Activated effector memory CD4-positive, alpha-beta T cell treated with Interleukin-2 at 50 U/mL for 16 hours (primary cell): ENCODE data around the gene RGS16.

Experiments used
- DNase-seq: peaks from one replicate; pipeline ENCODE4 v3.0.0-alpha.2; 2020

RGS16 gene

GRCh38 chr1:182607566-182607965 lies 3.4 kb upstream of the RGS16 start:
- DNase-seq: no peak

GRCh38 chr1:182603646-182604174 lies 479 bp downstream of the RGS16 start:
- no peak for DNase-seq

- no peak for DNase-seq
Measured at GRCh38 chr1:182602935-182603645, 1.1 kb downstream of the RGS16 start.

GRCh38 chr1:182601913-182602312 lies 2.3 kb downstream of the RGS16 start:
- no peak for DNase-seq

GRCh38 chr1:182601416-182601786 lies 2.8 kb downstream of the RGS16 start:
- DNase-seq: peak; percentile 49

GRCh38 chr1:182600745-182601415 lies 3.3 kb downstream of the RGS16 start:
- no peak for DNase-seq

GRCh38 chr1:182600036-182600713 lies 4.0 kb downstream of the RGS16 start:
- no peak for DNase-seq

GRCh38 chr1:182599339-182599738 lies 4.8 kb downstream of the RGS16 start:
- DNase-seq: no peak

- DNase-seq: no peak
Measured at GRCh38 chr1:182598296-182598695, 5.9 kb downstream of the RGS16 start.

GRCh38 chr1:182596934-182597333 lies 7.3 kb downstream of the RGS16 start:
- no peak for DNase-seq

- DNase-seq: peak; percentile 38
Measured at GRCh38 chr1:182595641-182596240, 8.4 kb downstream of the RGS16 start.

- DNase-seq: no peak
Measured at GRCh38 chr1:182589931-182590330, 14.3 kb downstream of the RGS16 start.

GRCh38 chr1:182589520-182589919 lies 14.7 kb downstream of the RGS16 start:
- no peak for DNase-seq

GRCh38 chr1:182588500-182589396 lies 15.4 kb downstream of the RGS16 start, which contains the start of gene RNASEL:
Gene RNASEL, minus strand, starts transcription at chr1:182589256. Its CDS starts 2,450 bp downstream, at chr1:182586806.
- peak; percentile 43 for DNase-seq

GRCh38 chr1:182587666-182588499 lies 16.3 kb downstream of the RGS16 start:
- no peak for DNase-seq

- DNase-seq: no peak
Measured at GRCh38 chr1:182587093-182587492, 17.1 kb downstream of the RGS16 start.

GRCh38 chr1:182586380-182586779 lies 17.8 kb downstream of the RGS16 start:
- DNase-seq: no peak

GRCh38 chr1:182584746-182585145 lies 19.4 kb downstream of the RGS16 start:
- no peak for DNase-seq

GRCh38 chr1:182580736-182581135 lies 23.5 kb downstream of the RGS16 start:
- no peak for DNase-seq

- DNase-seq: no peak
Measured at GRCh38 chr1:182575540-182576149, 28.5 kb downstream of the RGS16 start.

GRCh38 chr1:182574156-182574555 lies 30.0 kb downstream of the RGS16 start:
- DNase-seq: no peak
